H1 (cell line): ENCODE results near the gene SLC26A1. TPM values are rescaled to one million over a fixed set of nuclear protein-coding genes. Genes with fewer than 3 reads are reported as not detected.

Experiments
- BRCA1 ChIP-seq: IDR thresholded peaks from 2 replicates; pipeline ENCODE4 v1.6.1; 2012; ENCODE audit warnings: low read depth, low read length, improper control_type of control experiment
- CBX5 ChIP-seq: fragments of 300-800, 300-1000 bp; sonication (generic); IDR thresholded peaks from 2 replicates; pipeline ENCODE4 v1.7.1; 2016; ENCODE audit warnings: antibody characterized with exemption, low read length, low read depth
- CTBP2 ChIP-seq: IDR thresholded peaks from 2 replicates; pipeline ENCODE4 v1.7.0; 2011; ENCODE audit warnings: borderline replicate concordance, mild to moderate bottlenecking, moderate library complexity, mixed read lengths, low read length; ENCODE audit not compliant: insufficient read depth, insufficient read length
- HDAC2 ChIP-seq, 2 experiments: fragments of 300-600 bp in 1 of 2; sonication (generic) in 1 of 2; IDR thresholded peaks; 2 replicates each; pipeline ENCODE4 v1.6.1; 2011 to 2012; ENCODE audit warnings: low read depth in 2 of 2, low read length in 2 of 2, mild to moderate bottlenecking in 2 of 2, moderate library complexity in 2 of 2, borderline replicate concordance in 1 of 2, inconsistent platforms in 1 of 2
- RBBP5 ChIP-seq: IDR thresholded peaks from 2 replicates; pipeline ENCODE4 v1.7.1; 2012; ENCODE audit warnings: low read depth, mild to moderate bottlenecking, inconsistent platforms, low read length, moderate library complexity, borderline replicate concordance
- polyA plus RNA-seq, 7 experiments: library from polyadenylated mRNA; depleted of rRNA in 3 of 7; stranded (reverse) in 5 of 7; unstranded in 2 of 7; fragments of >200 nt in 5 of 7; fragments of 200-250 nt in 2 of 7; gene quantifications; 1 replicate in 5 of 7; 2 replicates in 1 of 7; 4 replicates in 1 of 7; pipeline versions ENCODE4 v1.2.1 to v1.2.3, GENCODE V29; 2011 to 2013; ENCODE audit warnings: missing spikeins in 2 of 7, mixed read lengths in 2 of 7
- total RNA-seq: library from RNA; stranded (reverse); fragmentation: NEBNext Ultra II Directional; extraction: Animal tissue kit (Norgen Biotek cat#: 25700); gene quantifications from 2 replicates; pipeline ENCODE4 v1.2.1, GENCODE V29; 2021
- TF ChIP-seq, protein P1 (sequence below): IDR thresholded peaks from 2 replicates; pipeline ENCODE4 v1.6.1; 2012; ENCODE audit warnings: inconsistent platforms

SLC26A1 gene
- total and polyA plus RNA-seq, 2 of the 8 experiments (the other 6 are each of a cell fraction or from before 2014, with no cell fraction given) = 0.11 TPM; not detected in 1

- TF ChIP-seq, protein P1, sequence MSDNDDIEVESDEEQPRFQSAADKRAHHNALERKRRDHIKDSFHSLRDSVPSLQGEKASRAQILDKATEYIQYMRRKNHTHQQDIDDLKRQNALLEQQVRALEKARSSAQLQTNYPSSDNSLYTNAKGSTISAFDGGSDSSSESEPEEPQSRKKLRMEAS = no peak
- TF ChIP-seq CBX5 = no peak
- no peak for TF ChIP-seq RBBP5
- no peak for TF ChIP-seq BRCA1
- TF ChIP-seq CTBP2 = no peak
- no peak for TF ChIP-seq HDAC2 (IDR thresholded peaks at IDR 0.05; ENCODE audit: borderline replicate concordance in 1 of 2, low read depth in 2 of 2, low read length in 2 of 2)
Observed at GRCh38 chr4:962231-963208, 30.7 kb downstream of the SLC26A1 start (continued).
